ENCODE results near the gene SPAG6. TPM values are rescaled to one million over a fixed set of nuclear protein-coding genes. Genes with fewer than 3 reads are reported as not detected.

Gene SPAG6
- total and polyA plus RNA-seq, 4 donors: 0.23 TPM; not detected in 3

GRCh38 chr10:22333975-22334282, 11.4 kb upstream of the SPAG6 start:
- Histone ChIP-seq H3K9ac (ENCODE audit: low read depth in 1 of 2, low read length in 2 of 2) (no peak overlapping the region), H3K4me1 (ENCODE audit: control insufficient read depth in 4 of 4, insufficient read depth in 4 of 4, low read length in 3 of 4) (peaks cover 3 to 29% (median 24%) of the 10 kb centered on the region in 4 donors), H3K36me3 (ENCODE audit: control insufficient read depth in 4 of 4, insufficient read depth in 3 of 4, low read depth in 1 of 4, low read length in 3 of 4) (peaks cover 3 to 13% (median 12%) of the 10 kb centered on the region in 4 donors), H3K9me3 (ENCODE audit: control insufficient read depth in 4 of 4, low read length in 3 of 4) (peaks cover 0 to 7% (median 1%) of the 10 kb centered on the region in 4 donors), H3K4me3 (ENCODE audit: low read depth in 1 of 3, low read length in 3 of 3) (no peak overlapping the region), H3K27ac (ENCODE audit: low read depth in 1 of 2, low read length in 2 of 2) (no peak overlapping the region), H3K27me3 (ENCODE audit: control insufficient read depth in 4 of 4, insufficient read depth in 4 of 4, low read length in 3 of 4) (peaks cover 0 to 31% (median 12%) of the 10 kb centered on the region in 4 donors)
- WGBS: 52% methylated on average over 16 of the region's 16 CpGs
- no peak for DNase-seq (ENCODE audit: low spot score)
- TF ChIP-seq TAF1 (conservative IDR thresholded peaks at IDR 0.05): no peak
- TF ChIP-seq EGR1 (IDR thresholded peaks at IDR 0.05; ENCODE audit: low read depth in 2 of 2): no peak
- no peak for TF ChIP-seq FOXA2 (IDR thresholded peaks at IDR 0.05)
- TF ChIP-seq SP1 (IDR thresholded peaks at IDR 0.05): no peak
- no peak for TF ChIP-seq HNF4G (IDR thresholded peaks at IDR 0.05)
- TF ChIP-seq GABPA (IDR thresholded peaks at IDR 0.05 in 1 of 2, conservative IDR thresholded peaks at IDR 0.05 in 1 of 2): no peak
- TF ChIP-seq YY1 (IDR thresholded peaks at IDR 0.05): no peak
- no peak for TF ChIP-seq ATF3 (IDR thresholded peaks at IDR 0.05)
- no peak for TF ChIP-seq HNF4A (conservative IDR thresholded peaks at IDR 0.05)
- no peak for TF ChIP-seq RXRA (IDR thresholded peaks at IDR 0.05)
- no peak for TF ChIP-seq ZBTB33 (IDR thresholded peaks at IDR 0.05)
- no peak for TF ChIP-seq FOXA1 (IDR thresholded peaks at IDR 0.05)
- TF ChIP-seq, protein P1, sequence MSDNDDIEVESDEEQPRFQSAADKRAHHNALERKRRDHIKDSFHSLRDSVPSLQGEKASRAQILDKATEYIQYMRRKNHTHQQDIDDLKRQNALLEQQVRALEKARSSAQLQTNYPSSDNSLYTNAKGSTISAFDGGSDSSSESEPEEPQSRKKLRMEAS (IDR thresholded peaks at IDR 0.05): no peak
- TF ChIP-seq NR2F2 (IDR thresholded peaks at IDR 0.05): no peak
- no peak for TF ChIP-seq RAD21 (IDR thresholded peaks at IDR 0.05)
- TF ChIP-seq JUND (IDR thresholded peaks at IDR 0.05): no peak
- TF ChIP-seq, protein P2, sequence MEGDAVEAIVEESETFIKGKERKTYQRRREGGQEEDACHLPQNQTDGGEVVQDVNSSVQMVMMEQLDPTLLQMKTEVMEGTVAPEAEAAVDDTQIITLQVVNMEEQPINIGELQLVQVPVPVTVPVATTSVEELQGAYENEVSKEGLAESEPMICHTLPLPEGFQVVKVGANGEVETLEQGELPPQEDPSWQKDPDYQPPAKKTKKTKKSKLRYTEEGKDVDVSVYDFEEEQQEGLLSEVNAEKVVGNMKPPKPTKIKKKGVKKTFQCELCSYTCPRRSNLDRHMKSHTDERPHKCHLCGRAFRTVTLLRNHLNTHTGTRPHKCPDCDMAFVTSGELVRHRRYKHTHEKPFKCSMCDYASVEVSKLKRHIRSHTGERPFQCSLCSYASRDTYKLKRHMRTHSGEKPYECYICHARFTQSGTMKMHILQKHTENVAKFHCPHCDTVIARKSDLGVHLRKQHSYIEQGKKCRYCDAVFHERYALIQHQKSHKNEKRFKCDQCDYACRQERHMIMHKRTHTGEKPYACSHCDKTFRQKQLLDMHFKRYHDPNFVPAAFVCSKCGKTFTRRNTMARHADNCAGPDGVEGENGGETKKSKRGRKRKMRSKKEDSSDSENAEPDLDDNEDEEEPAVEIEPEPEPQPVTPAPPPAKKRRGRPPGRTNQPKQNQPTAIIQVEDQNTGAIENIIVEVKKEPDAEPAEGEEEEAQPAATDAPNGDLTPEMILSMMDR (IDR thresholded peaks at IDR 0.05; ENCODE audit: low read depth, low read length, missing input control): no peak
- TF ChIP-seq, protein P3, sequence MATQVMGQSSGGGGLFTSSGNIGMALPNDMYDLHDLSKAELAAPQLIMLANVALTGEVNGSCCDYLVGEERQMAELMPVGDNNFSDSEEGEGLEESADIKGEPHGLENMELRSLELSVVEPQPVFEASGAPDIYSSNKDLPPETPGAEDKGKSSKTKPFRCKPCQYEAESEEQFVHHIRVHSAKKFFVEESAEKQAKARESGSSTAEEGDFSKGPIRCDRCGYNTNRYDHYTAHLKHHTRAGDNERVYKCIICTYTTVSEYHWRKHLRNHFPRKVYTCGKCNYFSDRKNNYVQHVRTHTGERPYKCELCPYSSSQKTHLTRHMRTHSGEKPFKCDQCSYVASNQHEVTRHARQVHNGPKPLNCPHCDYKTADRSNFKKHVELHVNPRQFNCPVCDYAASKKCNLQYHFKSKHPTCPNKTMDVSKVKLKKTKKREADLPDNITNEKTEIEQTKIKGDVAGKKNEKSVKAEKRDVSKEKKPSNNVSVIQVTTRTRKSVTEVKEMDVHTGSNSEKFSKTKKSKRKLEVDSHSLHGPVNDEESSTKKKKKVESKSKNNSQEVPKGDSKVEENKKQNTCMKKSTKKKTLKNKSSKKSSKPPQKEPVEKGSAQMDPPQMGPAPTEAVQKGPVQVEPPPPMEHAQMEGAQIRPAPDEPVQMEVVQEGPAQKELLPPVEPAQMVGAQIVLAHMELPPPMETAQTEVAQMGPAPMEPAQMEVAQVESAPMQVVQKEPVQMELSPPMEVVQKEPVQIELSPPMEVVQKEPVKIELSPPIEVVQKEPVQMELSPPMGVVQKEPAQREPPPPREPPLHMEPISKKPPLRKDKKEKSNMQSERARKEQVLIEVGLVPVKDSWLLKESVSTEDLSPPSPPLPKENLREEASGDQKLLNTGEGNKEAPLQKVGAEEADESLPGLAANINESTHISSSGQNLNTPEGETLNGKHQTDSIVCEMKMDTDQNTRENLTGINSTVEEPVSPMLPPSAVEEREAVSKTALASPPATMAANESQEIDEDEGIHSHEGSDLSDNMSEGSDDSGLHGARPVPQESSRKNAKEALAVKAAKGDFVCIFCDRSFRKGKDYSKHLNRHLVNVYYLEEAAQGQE (IDR thresholded peaks at IDR 0.05): no peak

Data from liver (tissue), 9 donors.